ENCODE data around the gene ACAP1.

Gene ACAP1

GRCh38 chr17:7314719-7315569 is 21.4 kb upstream of the ACAP1 start, which contains the start of gene GPS2:
TSS of gene GPS2 (minus strand) at chr17:7315360. CDS start at chr17:7315052, 308 bp downstream.
- peak within 1 kb of the TSS; percentile 85 for H3K4me3 ChIP-seq (replicated peaks; ENCODE audit: low read depth, low read length)
- H3K36me3 ChIP-seq (ENCODE audit: control insufficient read depth, insufficient read depth, low read length) = peaks cover 51% of the 10 kb centered on the region
- DNase-seq (ENCODE audit: extremely low read depth, insufficient read length) = peak; percentile 91
- TF ChIP-seq CTCF (IDR thresholded peaks at IDR 0.05; ENCODE audit: insufficient read depth, low read length, poor library complexity, severe bottlenecking) = no peak
- H3K27me3 ChIP-seq (replicated peaks; ENCODE audit: control insufficient read depth, insufficient read depth, low read length) = no peaks in the 10 kb centered on the region

- no peak for DNase-seq (ENCODE audit: extremely low read depth, insufficient read length)
- peaks cover 50% of the 10 kb centered on the region for H3K36me3 ChIP-seq (ENCODE audit: control insufficient read depth, insufficient read depth, low read length)
- TF ChIP-seq CTCF (IDR thresholded peaks at IDR 0.05; ENCODE audit: insufficient read depth, low read length, poor library complexity, severe bottlenecking) = no peak
Observed at GRCh38 chr17:7315570-7316235, 20.6 kb upstream of the ACAP1 start.

GRCh38 chr17:7317161-7317803 is 19.0 kb upstream of the ACAP1 start:
- Histone ChIP-seq H3K36me3 (ENCODE audit: control insufficient read depth, insufficient read depth, low read length) (peaks cover 53% of the 10 kb centered on the region), H3K4me3 (replicated peaks; ENCODE audit: low read depth, low read length) (no peak overlapping the region), H3K27me3 (replicated peaks; ENCODE audit: control insufficient read depth, insufficient read depth, low read length) (no peaks in the 10 kb centered on the region)
- DNase-seq (ENCODE audit: extremely low read depth, insufficient read length) = no peak
- no peak for TF ChIP-seq CTCF (IDR thresholded peaks at IDR 0.05; ENCODE audit: insufficient read depth, low read length, poor library complexity, severe bottlenecking)

More at GRCh38 chr17:7315570-7316235, 20.6 kb upstream of the ACAP1 start:
- no peaks in the 10 kb centered on the region for H3K27me3 ChIP-seq (replicated peaks; ENCODE audit: control insufficient read depth, insufficient read depth, low read length)
- peak overlapping the region; percentile 85 for H3K4me3 ChIP-seq (replicated peaks; ENCODE audit: low read depth, low read length)

GRCh38 chr17:7318121-7318860 is 18.0 kb upstream of the ACAP1 start:
- no peak for DNase-seq (ENCODE audit: extremely low read depth, insufficient read length)
- Histone ChIP-seq H3K36me3 (ENCODE audit: control insufficient read depth, insufficient read depth, low read length) (peaks cover 52% of the 10 kb centered on the region), H3K27me3 (replicated peaks; ENCODE audit: control insufficient read depth, insufficient read depth, low read length) (no peaks in the 10 kb centered on the region), H3K4me3 (replicated peaks; ENCODE audit: low read depth, low read length) (no peak overlapping the region)
- no peak for TF ChIP-seq CTCF (IDR thresholded peaks at IDR 0.05; ENCODE audit: insufficient read depth, low read length, poor library complexity, severe bottlenecking)

- no peak for DNase-seq (ENCODE audit: extremely low read depth, insufficient read length)
- no peak for TF ChIP-seq CTCF (IDR thresholded peaks at IDR 0.05; ENCODE audit: insufficient read depth, low read length, poor library complexity, severe bottlenecking)
- no peak overlapping the region for H3K4me3 ChIP-seq (replicated peaks; ENCODE audit: low read depth, low read length)
- H3K36me3 ChIP-seq (ENCODE audit: control insufficient read depth, insufficient read depth, low read length) = peaks cover 57% of the 10 kb centered on the region
- no peaks in the 10 kb centered on the region for H3K27me3 ChIP-seq (replicated peaks; ENCODE audit: control insufficient read depth, insufficient read depth, low read length)
Observed at GRCh38 chr17:7321466-7321865, 14.9 kb upstream of the ACAP1 start.

All from GM06990 (cell line).